HPDE6-E6E7 (cell line): ENCODE results near the gene SERINC5.
"Not testable (repeated sequence)": the region's sequence is repeated elsewhere in the genome, so short reads cannot be mapped to it uniquely, and the experiment has no call there.

ENCODE experiments used
- DNase-seq: peaks from one replicate; pipeline ENCODE4 v3.0.0; 2011; ENCODE audit warnings: missing footprints; ENCODE audit errors: extremely low spot score

The SERINC5 gene

GRCh38 chr5:80255811-80256712, at the start of gene SERINC5:
TSS of gene SERINC5 (minus strand) at chr5:80256048. CDS start at chr5:80255922, 126 bp downstream.
- DNase-seq, result peak; percentile 47

GRCh38 chr5:80302636-80303035, 46.8 kb upstream of the SERINC5 start:
- no peak for DNase-seq

GRCh38 chr5:80301342-80301741, 45.5 kb upstream of the SERINC5 start:
- DNase-seq, result not testable (repeated sequence)

DNA sequence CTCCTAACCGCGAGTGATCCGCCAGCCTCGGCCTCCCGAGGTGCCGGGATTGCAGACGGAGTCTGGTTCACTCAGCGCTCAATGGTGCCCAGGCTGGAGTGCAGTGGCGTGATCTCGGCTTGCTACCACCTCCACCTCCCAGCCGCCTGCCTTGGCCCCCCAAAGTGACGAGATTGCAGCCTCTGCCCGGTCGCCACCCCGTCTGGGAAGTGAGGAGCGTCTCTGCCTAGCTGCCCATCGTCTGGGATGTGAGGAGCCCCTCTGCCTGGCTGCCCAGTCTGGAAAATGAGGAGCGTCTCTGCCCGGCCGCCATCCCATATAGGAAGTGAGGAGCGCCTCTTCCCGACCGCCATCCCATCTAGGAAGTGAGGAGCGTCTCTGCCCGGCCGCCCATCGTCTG, 44.9 kb upstream of the SERINC5 start:
- DNase-seq, result not testable (repeated sequence)

DNA sequence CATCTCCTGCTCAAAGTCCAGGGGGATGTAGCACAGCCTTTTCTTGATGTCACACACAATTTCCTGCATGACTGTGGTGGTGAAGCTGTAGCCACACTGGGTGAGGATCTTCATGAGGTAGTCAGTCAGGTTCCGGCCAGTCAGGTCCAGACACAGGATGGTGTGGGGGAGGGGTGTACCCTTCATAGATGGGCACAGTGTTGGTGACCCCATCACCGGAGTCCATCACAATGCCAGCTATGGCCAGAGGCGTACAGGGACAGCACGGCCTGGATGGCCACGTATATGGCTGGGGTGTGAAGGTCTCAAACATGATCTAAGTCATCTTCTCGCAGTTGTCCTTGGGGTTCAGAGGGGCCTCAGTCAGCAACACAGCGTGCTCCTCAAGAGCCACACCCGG, 44.3 kb upstream of the SERINC5 start:
- DNase-seq, result no peak

GRCh38 chr5:80299601-80300000, 43.8 kb upstream of the SERINC5 start:
- no peak for DNase-seq

- DNase-seq, result no peak
Measured at GRCh38 chr5:80296121-80296520, 40.3 kb upstream of the SERINC5 start.

DNA sequence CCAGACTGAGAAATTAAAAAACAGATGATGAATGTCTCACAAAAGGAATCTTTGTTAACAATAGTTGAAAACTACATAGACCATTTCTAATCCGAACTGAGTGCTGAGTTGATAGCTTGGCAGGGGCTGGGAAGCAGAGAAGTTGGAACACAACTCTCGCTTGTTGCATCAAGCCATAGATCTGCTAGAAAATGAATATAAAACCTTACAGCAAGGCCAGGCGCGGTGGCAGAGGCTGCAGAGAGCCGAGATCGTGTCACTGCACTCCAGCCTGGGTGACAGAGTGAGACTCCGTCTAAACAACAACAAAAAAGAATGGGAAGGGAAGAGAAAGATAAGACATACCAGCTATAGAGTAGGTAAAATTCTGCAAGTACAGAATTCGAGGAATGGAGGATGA, 35.9 kb upstream of the SERINC5 start:
- DNase-seq, result no peak

DNA sequence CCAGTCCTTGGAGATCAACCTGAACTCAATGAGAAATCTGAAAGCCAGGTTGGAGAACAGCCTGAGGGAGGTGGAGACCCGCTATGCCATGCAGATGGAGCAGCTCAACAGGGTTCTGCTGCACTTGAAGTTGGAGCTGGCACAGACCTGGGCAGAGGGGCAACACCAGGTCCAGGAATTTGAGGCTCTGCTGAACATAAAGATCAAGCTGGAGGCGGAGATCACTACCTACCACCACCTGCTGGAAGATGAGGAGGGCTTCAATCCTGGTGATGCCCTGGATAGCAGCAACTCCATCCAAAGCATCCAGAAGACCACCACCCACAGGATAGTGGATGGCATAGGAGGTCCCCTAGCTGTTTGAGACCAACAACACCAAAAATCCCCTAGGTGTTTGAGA, 33.5 kb upstream of the SERINC5 start:
- DNase-seq, result no peak

- no peak for DNase-seq
Measured at GRCh38 chr5:80288177-80288576, 32.3 kb upstream of the SERINC5 start.

- DNase-seq, result no peak
Measured at GRCh38 chr5:80284720-80285119, 28.9 kb upstream of the SERINC5 start.

- DNase-seq, result no peak
Measured at GRCh38 chr5:80283360-80283759, 27.5 kb upstream of the SERINC5 start.

- no peak for DNase-seq
Measured at GRCh38 chr5:80282054-80282453, 26.2 kb upstream of the SERINC5 start.

- DNase-seq, result no peak
Measured at GRCh38 chr5:80277191-80277590, 21.3 kb upstream of the SERINC5 start.

DNA sequence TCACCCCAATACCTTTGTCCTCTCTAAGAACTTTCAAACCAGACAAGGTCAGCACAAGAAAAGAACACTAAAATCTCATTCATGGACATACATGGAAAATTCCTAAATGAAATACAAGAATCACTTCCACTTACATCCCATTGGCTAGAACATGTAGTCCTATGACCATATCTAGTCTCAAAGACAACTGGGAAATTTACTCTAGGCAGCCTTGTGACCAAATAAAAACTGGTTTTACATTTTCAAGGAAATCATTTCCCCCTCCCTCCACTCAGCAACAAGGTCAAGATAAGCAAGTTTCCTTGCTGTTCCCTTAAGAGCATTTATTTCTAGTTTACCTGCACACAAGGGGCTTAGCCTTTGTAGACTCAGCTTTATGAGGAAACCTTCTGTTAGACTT, 20.3 kb upstream of the SERINC5 start:
- no peak for DNase-seq

DNA sequence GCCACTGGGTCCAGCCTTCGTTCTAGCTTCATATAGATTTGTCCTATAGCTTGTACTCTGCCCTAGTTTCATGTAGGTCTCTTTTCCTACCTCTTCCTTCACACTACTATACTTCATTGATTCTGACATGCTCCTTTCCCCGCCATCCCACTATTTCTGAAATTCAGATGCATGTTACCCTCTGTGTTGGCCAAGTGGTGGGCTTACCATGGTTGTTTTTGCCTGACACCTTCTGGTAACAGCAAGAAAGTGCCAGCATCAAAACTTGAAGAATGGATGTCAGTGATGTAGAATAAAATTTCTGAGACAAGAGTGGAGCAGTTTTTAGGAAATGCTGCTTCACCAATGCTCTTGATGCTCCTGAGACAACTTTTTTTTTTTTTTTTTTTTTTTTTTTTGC, 19.5 kb upstream of the SERINC5 start:
- no peak for DNase-seq

GRCh38 chr5:80270543-80270942, 14.7 kb upstream of the SERINC5 start:
- DNase-seq, result not testable (repeated sequence)

DNA sequence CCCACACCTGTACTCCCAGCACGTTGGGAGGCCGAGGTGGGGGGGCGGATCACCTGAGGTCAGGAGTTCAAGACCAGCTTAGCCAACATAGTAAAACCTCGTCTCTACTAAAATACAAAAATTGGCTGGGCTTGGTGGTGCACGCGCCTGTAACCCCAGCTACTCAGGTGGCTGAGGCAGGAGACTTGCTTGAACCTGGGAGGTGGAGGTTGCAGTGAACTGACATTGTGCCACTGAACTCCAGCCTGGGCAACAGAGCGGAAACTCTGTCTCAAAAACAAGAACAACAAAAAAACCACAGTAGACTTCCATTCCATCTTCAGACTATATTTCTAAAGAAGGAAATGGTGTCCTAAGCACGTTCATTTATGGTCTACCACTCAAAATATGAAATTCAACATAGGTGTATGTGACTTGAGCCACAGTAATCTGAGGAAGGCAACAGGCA, 14.2 kb upstream of the SERINC5 start:
- no peak for DNase-seq

GRCh38 chr5:80268916-80269315, 13.1 kb upstream of the SERINC5 start:
- no peak for DNase-seq

DNA sequence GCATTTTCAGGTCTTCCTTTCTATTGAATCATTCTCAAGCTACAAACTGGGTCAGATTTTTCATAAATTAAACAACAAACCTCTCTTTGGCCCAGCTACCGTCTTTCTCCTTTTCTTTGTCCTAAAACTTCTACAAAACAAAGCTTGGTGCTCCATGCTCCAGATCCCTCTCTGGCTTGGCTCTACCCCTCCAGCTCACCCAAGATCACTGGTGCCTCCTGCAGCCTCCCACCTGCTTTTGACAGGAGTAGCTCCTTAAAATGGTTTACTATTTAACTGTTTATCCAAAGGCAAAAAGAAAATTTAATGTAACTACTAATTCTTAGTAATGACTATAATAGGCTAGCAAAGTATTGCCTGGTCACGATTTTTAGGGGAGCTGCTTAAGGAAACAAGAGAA, 10.7 kb upstream of the SERINC5 start:
- no peak for DNase-seq

DNA sequence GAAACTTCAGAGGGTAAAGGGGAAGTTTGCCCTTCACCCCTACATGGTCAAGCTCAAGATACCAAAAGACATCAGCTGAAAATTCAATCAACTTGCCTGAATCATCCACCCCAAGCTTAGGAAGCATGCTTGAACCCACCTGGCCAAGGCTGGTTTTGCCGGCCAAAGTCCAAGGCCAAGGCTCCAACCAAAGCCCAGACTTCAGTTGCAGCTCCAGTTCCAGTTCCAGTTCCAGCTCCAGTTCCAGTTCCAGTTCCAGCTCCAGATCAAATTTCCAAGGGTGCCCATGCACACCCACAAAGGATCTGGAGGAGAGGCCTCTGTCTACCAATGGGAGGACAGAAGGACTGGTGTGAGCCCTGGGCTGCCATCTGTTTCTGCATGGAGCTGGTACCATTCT, 4.6 kb upstream of the SERINC5 start:
- DNase-seq, result no peak

- no peak for DNase-seq
Measured at GRCh38 chr5:80259511-80260203, 3.8 kb upstream of the SERINC5 start.

- DNase-seq, result peak; percentile 58
Measured at GRCh38 chr5:80255431-80255810, 427 bp downstream of the SERINC5 start.
